Liver (tissue), 9 donors: ENCODE measurements around the gene RCAN2. TPM values are rescaled to one million over a fixed set of nuclear protein-coding genes. Genes with fewer than 3 reads are reported as not detected.
A peak's percentile ranks its signal among the peaks of the same experiment; 100 is the strongest.

ENCODE experiments used
- DNase-seq: peaks from one replicate; pipeline ENCODE4 v3.0.0-alpha.2; 2017; ENCODE audit warnings: low spot score
- H3K27ac ChIP-seq, 2 donors: one replicate each; pipeline ENCODE4 v1.7.0; 2013; ENCODE audit warnings: inconsistent platforms in 2 of 2, low read length in 2 of 2, control low read depth in 1 of 2, low read depth in 1 of 2, mild to moderate bottlenecking in 1 of 2
- H3K27me3 ChIP-seq, 4 donors: one replicate each; pipeline versions ENCODE4 v1.6.1 to v1.7.0; 2013; ENCODE audit warnings: low read length in 3 of 4, inconsistent platforms in 1 of 4, mild to moderate bottlenecking in 1 of 4, moderate library complexity in 1 of 4; ENCODE audit not compliant: control insufficient read depth in 4 of 4, insufficient read depth in 4 of 4
- H3K36me3 ChIP-seq, 4 donors: one replicate each; pipeline versions ENCODE4 v1.6.1 to v1.7.0; 2013; ENCODE audit warnings: low read length in 3 of 4, mild to moderate bottlenecking in 3 of 4, low read depth in 1 of 4, moderate library complexity in 1 of 4; ENCODE audit not compliant: control insufficient read depth in 4 of 4, insufficient read depth in 3 of 4
- H3K4me1 ChIP-seq, 4 donors: one replicate each; pipeline versions ENCODE4 v1.6.1 to v1.7.0; 2013; ENCODE audit warnings: low read length in 3 of 4, mild to moderate bottlenecking in 3 of 4, moderate library complexity in 1 of 4; ENCODE audit not compliant: control insufficient read depth in 4 of 4, insufficient read depth in 4 of 4
- H3K4me3 ChIP-seq, 3 donors: one replicate each; pipeline versions ENCODE4 v1.6.1 to v1.7.0; 2013; ENCODE audit warnings: low read length in 3 of 3, control low read depth in 1 of 3, low read depth in 1 of 3, mild to moderate bottlenecking in 1 of 3
- H3K9ac ChIP-seq, 2 donors: one replicate each; pipeline ENCODE4 v1.7.0; 2013; ENCODE audit warnings: low read length in 2 of 2, mild to moderate bottlenecking in 2 of 2, moderate library complexity in 2 of 2, control low read depth in 1 of 2, low read depth in 1 of 2
- H3K9me3 ChIP-seq, 4 donors: one replicate each; pipeline versions ENCODE4 v1.6.1 to v1.7.0; 2013; ENCODE audit warnings: low read length in 3 of 4; ENCODE audit not compliant: control insufficient read depth in 4 of 4
- ATF3 ChIP-seq: IDR thresholded peaks from 2 replicates; pipeline ENCODE4 v1.6.1; 2016; ENCODE audit warnings: antibody characterized with exemption
- EGR1 ChIP-seq, 2 donors: IDR thresholded peaks; 2 replicates each; pipeline ENCODE4 v1.6.1; 2016 to 2018; ENCODE audit warnings: antibody characterized with exemption in 2 of 2, low read depth in 2 of 2
- FOXA1 ChIP-seq: IDR thresholded peaks from 2 replicates; pipeline ENCODE4 v1.6.1; 2016; ENCODE audit warnings: antibody characterized with exemption
- FOXA2 ChIP-seq: IDR thresholded peaks from 2 replicates; pipeline ENCODE4 v1.6.1; 2016; ENCODE audit warnings: antibody characterized with exemption
- GABPA ChIP-seq, 2 donors: IDR thresholded peaks in 1 of 2; conservative IDR thresholded peaks in 1 of 2; 2 replicates each; pipeline ENCODE4 v1.6.1; 2016; ENCODE audit warnings: antibody characterized with exemption in 2 of 2, mild to moderate bottlenecking in 1 of 2, moderate library complexity in 1 of 2
- HNF4A ChIP-seq, 2 donors: conservative IDR thresholded peaks; 2 replicates each; pipeline ENCODE4 v1.6.1; 2016; ENCODE audit warnings: antibody characterized with exemption in 2 of 2, mild to moderate bottlenecking in 2 of 2
- HNF4G ChIP-seq: IDR thresholded peaks from 2 replicates; pipeline ENCODE4 v1.6.1; 2016; ENCODE audit warnings: antibody characterized with exemption
- MAX ChIP-seq: IDR thresholded peaks from 2 replicates; pipeline ENCODE4 v1.6.1; 2016; ENCODE audit warnings: antibody characterized with exemption
- NR2F2 ChIP-seq: IDR thresholded peaks from 2 replicates; pipeline ENCODE4 v1.6.1; 2016; ENCODE audit warnings: antibody characterized with exemption
- RAD21 ChIP-seq, 2 donors: IDR thresholded peaks; 2 replicates each; pipeline ENCODE4 v1.6.1; 2016; ENCODE audit warnings: antibody characterized with exemption in 2 of 2, mild to moderate bottlenecking in 2 of 2
- REST ChIP-seq: IDR thresholded peaks from 2 replicates; pipeline ENCODE4 v1.6.1; 2016; ENCODE audit warnings: antibody characterized with exemption, mild to moderate bottlenecking
- RXRA ChIP-seq, 2 donors: IDR thresholded peaks; 2 replicates each; pipeline ENCODE4 v1.6.1; 2017 to 2018; ENCODE audit warnings: antibody characterized with exemption in 2 of 2, mild to moderate bottlenecking in 1 of 2
- SP1 ChIP-seq: IDR thresholded peaks from 2 replicates; pipeline ENCODE4 v1.6.1; 2018; ENCODE audit warnings: antibody characterized with exemption, mild to moderate bottlenecking
- TAF1 ChIP-seq: conservative IDR thresholded peaks from 2 replicates; pipeline ENCODE4 v1.6.1; 2016; ENCODE audit warnings: antibody characterized with exemption, mild to moderate bottlenecking
- YY1 ChIP-seq: IDR thresholded peaks from 2 replicates; pipeline ENCODE4 v1.6.1; 2016; ENCODE audit warnings: antibody characterized with exemption, mild to moderate bottlenecking
- ZBTB33 ChIP-seq: IDR thresholded peaks from 2 replicates; pipeline ENCODE4 v1.6.1; 2016; ENCODE audit warnings: antibody characterized with exemption
- WGBS: extraction: QIAGEN DNeasy Blood & Tissue Kit; methylation state at CpG from one replicate; pipeline ENCODE4 v1.1.7; 2013; 5-methylcytosine and 5-hydroxymethylcytosine counted together
- polyA plus RNA-seq, 2 donors: library from polyadenylated mRNA; stranded (reverse) in 1 of 2; unstranded in 1 of 2; fragments of 200-250 nt in 1 of 2; fragments of >200 nt in 1 of 2; fragmentation: Nextera tagmentation in 1 of 2; extraction: Ambion mirVana in 1 of 2; gene quantifications; one replicate each; pipeline versions ENCODE4 v1.2.1 to v1.2.3, GENCODE V29; 2013 to 2015
- total RNA-seq, 2 donors: library from RNA; depleted of rRNA; stranded (reverse); fragments of >200 nt; gene quantifications; one replicate each; pipeline ENCODE4 v1.2.3, GENCODE V29; 2014
- TF ChIP-seq, protein P1 (sequence below): fragments of 150-350 bp; IDR thresholded peaks from 2 replicates; pipeline ENCODE4 v1.5.1; 2017; ENCODE audit warnings: improper control_type of control experiment, low read depth, low read length; ENCODE audit not compliant: missing input control
- donor health status: healthy.
- donor health status: healthy.
- donor health status: healthy.
- donor health status: healthy.
- donor health status: healthy.

Gene RCAN2
- total and polyA plus RNA-seq, 4 donors, result 0.19 to 8.2 (median 2.4) TPM

DNA sequence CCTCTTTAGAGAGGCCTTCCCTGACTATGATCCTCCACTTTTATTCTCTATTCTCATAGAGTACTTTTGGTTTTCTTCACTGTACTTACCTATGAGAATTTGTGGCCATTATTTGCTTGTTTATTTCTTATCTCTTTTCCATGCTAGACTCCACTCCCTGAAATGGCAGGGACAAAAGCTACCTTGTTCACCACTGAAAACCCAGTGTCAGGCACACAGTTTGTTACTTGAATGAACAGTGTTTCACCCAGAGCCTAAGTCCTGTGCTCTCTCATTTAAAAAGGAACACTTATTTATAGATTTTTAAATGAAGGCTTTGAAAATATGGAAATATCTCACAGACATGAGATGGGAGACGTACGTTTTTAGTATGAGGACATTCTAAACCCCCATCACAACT is 272.8 kb downstream of the RCAN2 start:
- Histone ChIP-seq H3K4me1 (peaks cover 0 to 9% (median 0%) of the 10 kb centered on the region in 4 donors), H3K9ac (no peak overlapping the region), H3K27me3 (no peaks in the 10 kb centered on the region), H3K4me3 (no peak overlapping the region), H3K36me3 (no peaks in the 10 kb centered on the region), H3K9me3 (no peaks in the 10 kb centered on the region), H3K27ac (no peak overlapping the region)
- WGBS, result 94% methylated on average over 2 of the region's 2 CpGs
- TF ChIP-seq SP1, result no peak
- no peak for TF ChIP-seq GABPA (IDR thresholded peaks at IDR 0.05 in 1 of 2, conservative IDR thresholded peaks at IDR 0.05 in 1 of 2)
- no peak for TF ChIP-seq EGR1 (IDR thresholded peaks at IDR 0.05; ENCODE audit: low read depth in 2 of 2)
- TF ChIP-seq HNF4A (conservative IDR thresholded peaks at IDR 0.05), result no peak
- TF ChIP-seq HNF4G, result no peak
- no peak for TF ChIP-seq YY1
- no peak for TF ChIP-seq FOXA1
- no peak for TF ChIP-seq FOXA2
- no peak for TF ChIP-seq ATF3
- TF ChIP-seq RXRA (IDR thresholded peaks at IDR 0.05), result no peak
- TF ChIP-seq ZBTB33, result no peak
- DNase-seq, result no peak

DNA sequence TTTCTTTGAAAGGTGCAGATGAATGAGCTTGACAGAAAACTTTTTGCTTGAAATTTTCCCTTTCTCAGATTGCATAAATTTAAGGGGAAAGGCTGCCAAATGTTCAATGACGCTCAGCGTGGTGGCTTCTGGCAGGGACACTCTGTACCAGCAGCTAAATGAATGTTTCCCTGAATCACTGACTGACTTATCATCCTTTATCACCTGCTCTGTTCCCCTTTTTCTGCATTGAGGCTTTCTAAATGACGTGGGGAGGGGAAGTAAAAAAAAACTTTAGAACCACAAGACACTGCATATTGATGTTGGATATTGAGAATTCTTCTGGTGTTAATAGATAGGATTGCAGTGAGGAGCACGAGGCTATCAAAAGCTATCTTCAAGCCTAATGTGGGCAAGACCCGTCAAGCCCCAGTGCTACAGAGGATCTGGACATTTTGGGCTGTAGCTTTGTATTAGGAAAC is 273.5 kb downstream of the RCAN2 start:
- Histone ChIP-seq H3K27ac (no peak overlapping the region), H3K36me3 (no peaks in the 10 kb centered on the region), H3K4me3 (no peak overlapping the region), H3K9me3 (no peaks in the 10 kb centered on the region), H3K4me1 (peaks cover 0 to 9% (median 0%) of the 10 kb centered on the region in 4 donors), H3K27me3 (no peaks in the 10 kb centered on the region), H3K9ac (no peak overlapping the region)
- no peak for DNase-seq
- TF ChIP-seq SP1 (peak; percentile 46), NR2F2 (peak; percentile 31), HNF4A (conservative IDR thresholded peaks at IDR 0.05) (peak in 1 of 2 donors; percentile 9), RXRA (IDR thresholded peaks at IDR 0.05) (no peak), RAD21 (IDR thresholded peaks at IDR 0.05) (peak in 1 of 2 donors; percentile 11)
- WGBS, result 53% methylated on average over 5 of the region's 5 CpGs

- H3K36me3 ChIP-seq, result no peaks in the 10 kb centered on the region
- no peak overlapping the region for H3K9ac ChIP-seq
- H3K27ac ChIP-seq, result no peak overlapping the region
- no peaks in the 10 kb centered on the region for H3K9me3 ChIP-seq
- DNase-seq, result no peak
- no peaks in the 10 kb centered on the region for H3K27me3 ChIP-seq
- H3K4me1 ChIP-seq, result peaks cover 0 to under 1% (median 0%) of the 10 kb centered on the region in 4 donors
- 89% methylated on average over 2 of the region's 2 CpGs for WGBS
- no peak overlapping the region for H3K4me3 ChIP-seq
- TF ChIP-seq RAD21 (IDR thresholded peaks at IDR 0.05) (no peak), HNF4A (conservative IDR thresholded peaks at IDR 0.05) (no peak), FOXA1 (no peak), HNF4G (no peak), MAX (no peak), ATF3 (no peak), GABPA (IDR thresholded peaks at IDR 0.05 in 1 of 2, conservative IDR thresholded peaks at IDR 0.05 in 1 of 2) (no peak), NR2F2 (no peak), SP1 (no peak), REST (no peak), FOXA2 (no peak), YY1 (no peak), TAF1 (no peak), ZBTB33 (no peak)
- TF ChIP-seq, protein P1, sequence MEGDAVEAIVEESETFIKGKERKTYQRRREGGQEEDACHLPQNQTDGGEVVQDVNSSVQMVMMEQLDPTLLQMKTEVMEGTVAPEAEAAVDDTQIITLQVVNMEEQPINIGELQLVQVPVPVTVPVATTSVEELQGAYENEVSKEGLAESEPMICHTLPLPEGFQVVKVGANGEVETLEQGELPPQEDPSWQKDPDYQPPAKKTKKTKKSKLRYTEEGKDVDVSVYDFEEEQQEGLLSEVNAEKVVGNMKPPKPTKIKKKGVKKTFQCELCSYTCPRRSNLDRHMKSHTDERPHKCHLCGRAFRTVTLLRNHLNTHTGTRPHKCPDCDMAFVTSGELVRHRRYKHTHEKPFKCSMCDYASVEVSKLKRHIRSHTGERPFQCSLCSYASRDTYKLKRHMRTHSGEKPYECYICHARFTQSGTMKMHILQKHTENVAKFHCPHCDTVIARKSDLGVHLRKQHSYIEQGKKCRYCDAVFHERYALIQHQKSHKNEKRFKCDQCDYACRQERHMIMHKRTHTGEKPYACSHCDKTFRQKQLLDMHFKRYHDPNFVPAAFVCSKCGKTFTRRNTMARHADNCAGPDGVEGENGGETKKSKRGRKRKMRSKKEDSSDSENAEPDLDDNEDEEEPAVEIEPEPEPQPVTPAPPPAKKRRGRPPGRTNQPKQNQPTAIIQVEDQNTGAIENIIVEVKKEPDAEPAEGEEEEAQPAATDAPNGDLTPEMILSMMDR, result no peak
These were observed 274.4 kb downstream of the RCAN2 start for GRCh38 chr6:46216879-46217278.
